Left lung (tissue), 10 donors: ENCODE data around the gene LONP1. TPM values are rescaled to one million over a fixed set of nuclear protein-coding genes. Genes with fewer than 3 reads are reported as not detected.
A peak's percentile ranks its signal among the peaks of the same experiment; 100 is the strongest.

ENCODE experiments used
- ATAC-seq: fragments of 200-7000 bp; cut with Tn5 transposase; one replicate; pipeline ENCODE4 v1.9.1; 2020; ENCODE audit warnings: moderate library complexity
- DNase-seq, 4 donors: peaks; one replicate each; pipeline ENCODE4 v3.0.0-alpha.2; 2013 to 2020
- H3K27ac ChIP-seq, 2 donors: fragments of 200-600 bp; sonication (generic) in 1 of 2; one replicate each; pipeline versions ENCODE4 v1.5.0 to v1.8.0; 2020 to 2021
- H3K27me3 ChIP-seq, 2 donors: fragments of 200-600 bp; sonication (generic) in 1 of 2; one replicate each; pipeline versions ENCODE4 v1.5.0 to v1.8.0; 2020 to 2021
- H3K36me3 ChIP-seq, 2 donors: fragments of 200-600 bp; sonication (generic) in 1 of 2; one replicate each; pipeline versions ENCODE4 v1.5.0 to v1.8.0; 2020 to 2021
- H3K4me1 ChIP-seq, 2 donors: fragments of 200-600 bp; one replicate each; pipeline ENCODE4 v1.8.0; 2021
- H3K4me3 ChIP-seq, 2 donors: fragments of 200-600 bp; sonication (generic) in 1 of 2; one replicate each; pipeline versions ENCODE4 v1.5.0 to v1.8.0; 2020 to 2021; ENCODE audit warnings: mild to moderate bottlenecking in 1 of 2
- H3K9me3 ChIP-seq, 2 donors: fragments of 200-600 bp; sonication (generic) in 1 of 2; one replicate each; pipeline versions ENCODE4 v1.5.0 to v1.8.0; 2020 to 2021
- intact Hi-C, 2 donors: fragments of 100-400 bp; cut with DNase I; formaldehyde crosslinking; loops; one replicate each; pipeline versions ENCODE4 v1.11.2 to v1.14.2; 2022
- polyA plus RNA-seq, 6 donors: library from polyadenylated mRNA; unstranded; fragments of 120-200 nt; gene quantifications; one replicate each; pipeline ENCODE4 v1.2.1, GENCODE V29; 2013; ENCODE audit not compliant: insufficient read length in 6 of 6
- total RNA-seq, 2 donors: library from RNA; stranded (reverse); fragmentation: NEBNext Ultra II Directional; extraction: Animal tissue kit (Norgen Biotek cat#: 25700); gene quantifications; one replicate each; pipeline ENCODE4 v1.2.1, GENCODE V29; 2021
- TF ChIP-seq, protein P1 (sequence below), 2 donors: fragments of 200-600 bp; sonication (generic) in 1 of 2; IDR thresholded peaks; one replicate each; pipeline versions ENCODE4 v1.5.0 to v1.8.0; 2021; ENCODE audit warnings: antibody characterized with exemption in 2 of 2
- donor health status: DM: no; HTN: yes; CAD: no.
- donor health status: DM: no; HTN: no; CAD: no.

Gene LONP1
- total and polyA plus RNA-seq, 8 donors = 39.9 to 93.9 (median 49.6) TPM

DNA sequence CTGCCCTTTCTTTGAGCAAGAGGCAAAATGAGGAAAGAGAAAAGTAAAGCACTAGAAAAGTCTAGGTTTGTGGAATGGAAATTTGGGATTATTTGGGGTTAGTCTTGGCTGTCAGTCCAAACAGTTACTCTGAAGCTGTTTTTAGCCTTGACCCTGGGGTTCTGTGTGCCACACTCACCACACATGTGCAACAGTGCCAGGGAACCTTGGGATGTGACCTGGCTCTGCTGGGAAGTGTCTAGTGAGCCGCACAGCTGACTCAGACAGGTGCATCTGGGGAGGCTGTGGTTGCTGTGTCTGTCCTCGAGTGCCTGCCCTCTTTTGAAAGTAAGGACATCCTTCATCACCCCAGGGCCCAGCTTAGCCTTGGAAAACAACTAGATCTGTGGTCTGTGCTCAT, 55.4 kb downstream of the LONP1 start:
- no peaks in the 10 kb centered on the region for H3K27me3 ChIP-seq
- H3K36me3 ChIP-seq = peaks cover 0 to 100% of the 10 kb centered on the region in 2 donors
- intact Hi-C loops = no loop called here
- ATAC-seq = no peak
- TF ChIP-seq, protein P1, sequence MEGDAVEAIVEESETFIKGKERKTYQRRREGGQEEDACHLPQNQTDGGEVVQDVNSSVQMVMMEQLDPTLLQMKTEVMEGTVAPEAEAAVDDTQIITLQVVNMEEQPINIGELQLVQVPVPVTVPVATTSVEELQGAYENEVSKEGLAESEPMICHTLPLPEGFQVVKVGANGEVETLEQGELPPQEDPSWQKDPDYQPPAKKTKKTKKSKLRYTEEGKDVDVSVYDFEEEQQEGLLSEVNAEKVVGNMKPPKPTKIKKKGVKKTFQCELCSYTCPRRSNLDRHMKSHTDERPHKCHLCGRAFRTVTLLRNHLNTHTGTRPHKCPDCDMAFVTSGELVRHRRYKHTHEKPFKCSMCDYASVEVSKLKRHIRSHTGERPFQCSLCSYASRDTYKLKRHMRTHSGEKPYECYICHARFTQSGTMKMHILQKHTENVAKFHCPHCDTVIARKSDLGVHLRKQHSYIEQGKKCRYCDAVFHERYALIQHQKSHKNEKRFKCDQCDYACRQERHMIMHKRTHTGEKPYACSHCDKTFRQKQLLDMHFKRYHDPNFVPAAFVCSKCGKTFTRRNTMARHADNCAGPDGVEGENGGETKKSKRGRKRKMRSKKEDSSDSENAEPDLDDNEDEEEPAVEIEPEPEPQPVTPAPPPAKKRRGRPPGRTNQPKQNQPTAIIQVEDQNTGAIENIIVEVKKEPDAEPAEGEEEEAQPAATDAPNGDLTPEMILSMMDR (IDR thresholded peaks at IDR 0.05) = no peak
- H3K4me1 ChIP-seq = no peaks in the 10 kb centered on the region
- no peak overlapping the region for H3K27ac ChIP-seq
- no peak overlapping the region for H3K4me3 ChIP-seq
- H3K9me3 ChIP-seq = no peaks in the 10 kb centered on the region
- DNase-seq = no peak

- H3K36me3 ChIP-seq = peaks cover 0 to 100% of the 10 kb centered on the region in 2 donors
- peak in 1 of 4 donors; percentile 28 for DNase-seq
- no peaks in the 10 kb centered on the region for H3K27me3 ChIP-seq
- intact Hi-C loops = no loop called here
- no peak overlapping the region for H3K4me3 ChIP-seq
- no peak for ATAC-seq
- H3K4me1 ChIP-seq = no peaks in the 10 kb centered on the region
- no peaks in the 10 kb centered on the region for H3K9me3 ChIP-seq
- H3K27ac ChIP-seq = no peak overlapping the region
- TF ChIP-seq, protein P1 (IDR thresholded peaks at IDR 0.05) = no peak
Observed at GRCh38 chr19:5663904-5664303, 56.0 kb downstream of the LONP1 start.

GRCh38 chr19:5661483-5661882, 58.5 kb downstream of the LONP1 start:
- no peak for ATAC-seq
- Histone ChIP-seq H3K27ac (no peak overlapping the region), H3K36me3 (peaks cover 0 to 100% of the 10 kb centered on the region in 2 donors), H3K27me3 (no peaks in the 10 kb centered on the region), H3K9me3 (no peaks in the 10 kb centered on the region), H3K4me3 (no peak overlapping the region), H3K4me1 (no peaks in the 10 kb centered on the region)
- TF ChIP-seq, protein P1 (IDR thresholded peaks at IDR 0.05) = no peak
- DNase-seq = no peak
- intact Hi-C loops = no loop called here

DNA sequence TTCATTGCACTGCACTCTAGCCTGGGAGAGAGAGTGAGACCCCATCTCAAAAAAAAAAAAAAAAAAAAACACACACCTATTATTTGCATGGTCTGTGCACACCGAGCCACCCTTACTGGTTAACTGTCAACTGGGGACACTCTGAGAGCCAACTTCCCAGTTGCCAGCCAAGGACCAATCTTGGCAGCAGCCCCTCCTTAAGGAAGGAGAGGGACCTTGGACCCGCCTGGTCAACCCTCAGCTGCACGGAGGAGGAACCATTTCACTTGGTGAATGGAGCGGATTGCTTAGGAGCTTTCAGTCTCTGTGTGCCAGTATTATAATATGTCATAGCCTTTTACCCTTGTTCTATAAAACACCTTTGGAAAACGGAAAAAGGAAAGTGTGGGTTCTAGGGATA, 64.5 kb downstream of the LONP1 start:
- intact Hi-C loops = no loop called here
- Histone ChIP-seq H3K9me3 (no peaks in the 10 kb centered on the region), H3K36me3 (peaks cover 0 to 100% of the 10 kb centered on the region in 2 donors), H3K27ac (no peak overlapping the region), H3K4me3 (no peak overlapping the region), H3K4me1 (no peaks in the 10 kb centered on the region), H3K27me3 (no peaks in the 10 kb centered on the region)
- TF ChIP-seq, protein P1 (IDR thresholded peaks at IDR 0.05) = no peak
- ATAC-seq (no peak), DNase-seq (no peak)

DNA sequence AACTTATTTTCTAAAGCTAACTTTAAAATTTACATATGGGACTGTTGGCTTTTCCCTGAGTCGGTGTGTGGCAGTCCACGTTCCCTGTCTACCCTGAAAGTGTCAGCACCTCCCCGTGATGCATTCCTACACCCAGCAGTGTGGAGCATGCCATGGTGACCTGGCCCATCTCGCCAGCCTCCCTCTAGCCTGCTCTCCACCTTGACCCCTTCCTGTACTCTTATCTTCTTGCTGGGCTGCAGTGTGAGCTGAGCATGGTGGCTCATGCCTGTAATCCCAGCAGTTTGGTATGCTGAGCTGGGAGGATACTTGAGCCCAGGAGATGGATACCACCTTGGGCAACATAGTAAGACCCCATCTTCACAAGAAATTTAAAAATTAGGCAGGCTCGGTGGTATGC, 65.0 kb downstream of the LONP1 start:
- no peaks in the 10 kb centered on the region for H3K9me3 ChIP-seq
- H3K4me3 ChIP-seq = no peak overlapping the region
- H3K4me1 ChIP-seq = no peaks in the 10 kb centered on the region
- peaks cover 0 to 100% of the 10 kb centered on the region in 2 donors for H3K36me3 ChIP-seq
- H3K27me3 ChIP-seq = no peaks in the 10 kb centered on the region
- TF ChIP-seq, protein P1 (IDR thresholded peaks at IDR 0.05) = no peak
- no peak overlapping the region for H3K27ac ChIP-seq
- intact Hi-C loops = no loop called here
- ATAC-seq = no peak
- DNase-seq = no peak
